ENCODE data around the gene NOCT.
A peak's percentile ranks its signal among the peaks of the same experiment; 100 is the strongest.
"Not testable (repeated sequence)": the region's sequence is repeated elsewhere in the genome, so short reads cannot be mapped to it uniquely, and the experiment has no call there.

The NOCT gene, protein sequence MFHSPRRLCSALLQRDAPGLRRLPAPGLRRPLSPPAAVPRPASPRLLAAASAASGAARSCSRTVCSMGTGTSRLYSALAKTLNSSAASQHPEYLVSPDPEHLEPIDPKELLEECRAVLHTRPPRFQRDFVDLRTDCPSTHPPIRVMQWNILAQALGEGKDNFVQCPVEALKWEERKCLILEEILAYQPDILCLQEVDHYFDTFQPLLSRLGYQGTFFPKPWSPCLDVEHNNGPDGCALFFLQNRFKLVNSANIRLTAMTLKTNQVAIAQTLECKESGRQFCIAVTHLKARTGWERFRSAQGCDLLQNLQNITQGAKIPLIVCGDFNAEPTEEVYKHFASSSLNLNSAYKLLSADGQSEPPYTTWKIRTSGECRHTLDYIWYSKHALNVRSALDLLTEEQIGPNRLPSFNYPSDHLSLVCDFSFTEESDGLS

DNA sequence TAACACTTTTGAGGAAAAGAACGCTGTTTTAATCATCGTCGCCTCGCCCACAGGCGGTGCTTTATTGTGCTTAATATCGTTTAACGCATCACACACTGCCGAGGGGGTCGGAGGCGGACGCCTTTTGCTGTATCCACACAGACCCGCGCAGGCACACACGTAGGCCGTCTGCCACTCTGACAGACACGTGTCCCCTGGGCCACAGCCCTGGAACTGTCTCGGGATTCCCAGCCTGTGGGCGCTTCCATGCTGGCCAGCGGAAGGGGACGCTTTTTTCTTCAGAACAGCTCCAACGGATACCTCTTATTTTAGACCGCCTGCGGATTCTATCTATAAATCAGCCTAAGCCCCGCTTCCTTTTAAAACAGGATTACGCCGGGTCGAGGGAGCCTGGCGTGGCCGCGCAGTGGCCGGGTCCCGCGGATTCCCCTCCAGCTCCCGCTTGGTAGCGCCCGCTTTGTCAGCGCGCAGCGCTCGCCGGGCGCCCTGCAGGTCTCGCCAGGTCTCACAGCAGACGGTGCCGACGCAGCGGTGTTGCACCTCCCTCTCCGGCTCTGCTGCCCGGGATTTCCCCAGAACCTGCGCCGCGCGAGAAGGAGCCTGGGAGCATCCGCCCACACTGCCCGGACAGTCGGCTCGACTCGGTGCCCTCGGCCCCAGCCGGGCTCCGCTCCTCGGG, at the start of gene NOCT:
TSS of gene NOCT (plus strand) at position 513 of the 679 bp plus-strand sequence. CDS start 201 bp downstream, outside the sequence.
- DNase-seq: peak; percentile 90

DNA sequence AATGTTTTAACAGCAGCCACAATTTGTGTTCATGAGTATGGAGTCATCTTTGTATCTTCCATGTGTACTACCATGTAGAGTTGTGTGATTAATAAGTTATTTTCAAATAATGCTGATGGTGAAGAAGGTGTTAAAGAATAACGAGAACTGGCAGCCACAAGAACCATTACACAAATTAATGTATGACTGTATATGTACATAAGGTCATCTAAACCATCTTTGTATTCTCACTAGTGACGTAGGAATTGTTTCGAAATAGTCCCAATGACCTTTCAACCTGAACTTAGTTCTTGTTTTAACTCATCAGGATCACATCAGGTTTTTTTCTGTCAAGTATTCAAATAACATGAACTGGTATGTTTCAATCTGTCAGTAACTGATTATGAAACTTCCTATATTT, 48.3 kb upstream of the NOCT start:
- no peak for DNase-seq

DNA sequence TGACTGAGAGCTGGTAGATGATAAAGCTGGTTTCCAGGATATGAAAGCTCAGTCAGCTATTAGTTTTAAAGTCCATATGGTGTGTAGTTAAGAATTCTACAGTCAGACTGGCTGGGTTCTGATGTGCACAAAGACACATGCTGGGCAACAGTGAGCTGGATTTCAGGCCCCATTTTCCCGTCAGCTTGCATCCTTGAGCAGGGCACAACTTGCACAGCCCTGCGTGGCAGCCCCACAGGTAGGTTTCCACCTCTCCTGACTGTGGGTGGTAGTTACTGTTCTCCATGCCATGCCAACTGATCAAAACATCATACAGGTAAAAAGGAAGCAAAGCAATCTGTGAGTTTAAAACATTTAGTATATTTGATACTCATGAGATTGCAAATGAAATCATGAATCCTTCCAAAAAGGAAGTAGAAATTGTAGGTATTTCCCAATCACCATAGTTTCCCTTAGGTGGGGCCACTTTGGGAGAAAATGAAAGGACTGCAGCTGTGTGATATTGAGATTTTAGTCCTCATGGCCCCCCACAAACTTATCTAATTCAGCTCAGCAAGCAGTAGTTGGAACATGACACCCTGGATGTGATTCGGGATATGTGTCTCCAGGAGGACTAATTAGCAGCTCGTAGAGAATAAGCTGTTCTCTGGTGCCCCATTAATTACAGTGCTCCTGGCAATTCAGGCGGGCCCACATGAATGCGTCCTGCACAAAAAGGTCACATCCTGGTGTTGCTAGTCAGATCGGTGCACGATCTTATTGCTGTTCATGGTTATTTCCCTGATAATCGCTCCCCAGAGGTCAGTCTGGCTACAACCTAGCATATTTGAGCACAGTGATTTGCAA, 42.4 kb upstream of the NOCT start:
- DNase-seq: no peak

DNA sequence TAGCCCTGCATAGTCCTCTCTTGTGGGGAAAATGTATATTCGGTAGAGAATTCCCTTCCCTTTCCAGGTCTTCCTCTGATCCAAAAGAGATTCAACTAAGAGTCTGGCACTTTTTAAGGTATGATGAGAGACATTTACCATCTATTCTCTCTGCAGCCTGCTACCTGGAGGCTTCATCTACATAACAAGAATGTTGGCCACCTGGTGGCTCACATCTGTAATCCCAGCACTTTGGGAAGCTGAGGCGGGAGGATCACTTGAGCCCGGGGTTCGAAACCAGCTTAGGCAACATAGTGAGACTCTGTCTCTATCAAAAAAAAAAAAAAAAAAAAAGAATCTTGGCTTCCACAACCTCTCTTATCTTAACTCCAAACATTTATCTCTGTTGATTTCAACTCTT, 40.4 kb upstream of the NOCT start:
- no peak for DNase-seq

DNA sequence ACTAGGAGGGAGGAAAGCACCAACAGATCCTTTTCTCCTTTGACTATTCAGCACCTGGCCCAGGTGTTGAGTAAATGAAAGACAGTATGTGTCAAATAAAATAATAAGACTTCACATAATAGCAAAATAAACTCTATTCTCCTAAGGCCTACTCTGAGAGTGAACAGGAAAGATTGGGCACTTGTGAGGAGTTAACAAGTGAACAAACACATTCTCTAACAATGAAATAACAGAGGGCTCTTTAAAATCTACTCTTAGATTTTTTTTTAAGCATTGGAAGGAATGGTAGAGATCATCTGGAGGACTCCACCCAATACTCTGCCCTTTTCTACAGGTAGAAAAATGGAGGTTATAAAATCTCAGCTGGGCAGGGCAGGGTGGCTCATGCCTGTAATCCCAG, 39.1 kb upstream of the NOCT start:
- DNase-seq: no peak

DNA sequence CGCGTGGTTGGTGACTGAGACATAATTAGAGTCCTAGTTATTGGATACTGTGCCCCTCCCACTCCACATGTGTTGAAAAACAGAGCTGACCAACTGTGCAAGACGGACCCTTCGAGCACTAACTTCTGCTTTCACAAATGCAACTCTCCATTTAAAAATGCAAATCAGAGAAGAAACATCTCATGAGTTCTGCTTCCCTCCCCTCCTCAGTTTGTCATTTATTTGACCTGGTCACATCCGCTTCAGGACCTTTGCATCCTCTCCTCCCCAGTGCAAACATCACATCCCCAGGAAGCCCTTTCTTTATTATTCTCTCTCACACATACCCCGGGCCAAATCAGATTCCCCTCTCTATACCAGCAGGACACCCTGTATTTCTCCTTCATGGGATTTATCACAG, 38.1 kb upstream of the NOCT start:
- no peak for DNase-seq

DNA sequence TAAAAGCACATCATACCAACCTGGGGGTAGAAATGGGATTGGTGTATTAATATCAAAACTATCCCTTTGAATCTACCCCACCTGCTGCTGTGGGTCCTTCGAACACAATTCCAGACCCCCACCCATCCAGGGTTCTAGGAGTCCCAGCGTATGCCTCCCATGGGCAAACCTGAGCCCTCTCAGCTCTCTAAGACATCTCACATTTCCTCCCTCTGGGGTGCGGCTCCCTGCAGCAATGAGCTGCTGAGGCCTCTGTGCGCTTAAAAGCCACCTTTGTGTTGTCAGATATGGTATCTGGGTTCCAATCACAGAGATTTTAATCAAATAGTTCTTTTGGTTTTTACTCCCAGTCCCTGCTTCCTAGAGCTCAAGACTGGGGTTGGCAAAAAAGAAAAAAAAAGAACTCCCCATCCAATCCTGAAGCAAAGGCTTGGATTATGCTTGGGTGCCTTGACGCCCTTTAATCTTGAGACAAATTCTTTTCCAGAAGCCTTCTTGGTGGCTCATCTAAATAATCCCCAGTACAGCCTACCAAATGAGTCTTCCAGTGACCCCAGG, 37.5 kb upstream of the NOCT start:
- no peak for DNase-seq

DNA sequence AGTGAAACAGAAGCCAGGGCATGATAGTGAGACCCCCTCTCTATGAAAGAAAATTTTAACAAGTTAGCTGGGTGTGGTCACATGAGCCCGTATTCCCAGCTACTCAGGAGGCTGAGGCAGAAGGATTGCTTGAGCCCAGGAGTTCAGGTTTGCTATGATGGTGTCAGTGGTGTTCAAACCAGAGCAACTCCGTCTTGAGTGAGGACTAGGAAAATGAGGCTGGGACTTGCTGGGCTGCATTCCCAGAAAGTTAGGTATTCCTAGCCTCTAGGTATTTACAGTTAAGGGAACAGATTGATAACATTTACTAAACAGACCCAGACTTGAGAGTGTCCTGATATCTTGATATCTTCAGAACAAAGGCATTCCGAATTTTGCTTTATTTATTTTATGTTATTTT, 37.0 kb upstream of the NOCT start:
- DNase-seq: no peak

DNA sequence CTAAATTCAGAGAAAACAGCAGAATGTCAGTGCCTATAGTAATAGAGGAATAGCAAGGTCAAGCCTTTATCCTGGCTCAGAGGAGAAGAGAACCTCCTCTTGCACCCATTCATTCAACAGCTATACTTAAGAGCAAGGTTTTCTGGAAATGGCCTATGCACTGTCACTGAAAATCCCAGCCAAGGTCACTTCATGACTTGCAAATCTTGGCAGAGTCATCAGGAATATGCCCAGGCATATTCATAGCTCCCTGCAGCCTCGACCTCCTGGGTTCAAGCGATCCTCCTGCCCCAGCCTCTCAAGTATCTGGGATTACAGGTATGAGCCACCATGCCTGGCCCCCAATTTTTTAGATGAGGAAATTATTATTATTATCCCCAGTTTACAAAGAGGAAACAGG, 35.8 kb upstream of the NOCT start:
- no peak for DNase-seq

DNA sequence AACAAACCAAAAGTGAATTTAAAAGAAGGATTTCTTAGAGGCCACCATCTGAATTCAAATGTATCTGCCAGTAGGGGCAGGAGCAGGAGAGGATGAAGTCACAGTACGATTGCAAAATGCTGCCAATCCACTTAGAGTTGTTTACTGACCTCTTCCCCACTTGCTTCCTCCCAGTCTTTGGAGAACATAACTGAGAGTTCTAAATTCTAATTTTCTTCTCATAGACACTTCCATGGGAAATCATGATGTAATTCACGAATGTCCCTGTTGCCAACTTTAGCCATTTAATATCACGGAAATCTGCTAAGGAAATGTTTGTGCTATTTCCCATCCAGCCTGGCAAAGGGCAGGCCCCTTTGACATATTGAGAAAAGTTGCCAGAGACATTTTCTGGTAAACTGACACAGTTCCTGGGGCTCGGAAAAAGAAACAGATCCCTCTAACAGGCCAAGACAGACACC, 33.6 kb upstream of the NOCT start:
- no peak for DNase-seq

DNA sequence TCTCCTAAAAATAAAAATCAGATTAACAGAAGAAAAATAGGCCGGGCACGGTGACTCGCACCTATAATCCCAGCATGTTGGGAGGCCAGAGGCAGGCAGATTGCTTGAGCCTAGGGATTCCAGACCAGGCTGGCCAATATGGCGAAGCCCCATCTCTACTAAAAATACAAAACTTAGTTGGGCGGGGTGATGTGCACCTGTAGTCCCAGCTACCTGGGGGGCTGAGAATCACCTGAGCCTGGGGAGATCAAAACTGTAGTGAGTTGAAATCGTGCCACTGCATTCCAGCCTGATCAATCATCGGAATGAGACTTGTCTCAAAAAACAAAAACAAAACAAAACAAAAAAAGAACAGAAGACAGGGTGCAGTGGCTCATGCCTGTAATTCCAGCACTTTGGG, 32.8 kb upstream of the NOCT start:
- no peak for DNase-seq

DNA sequence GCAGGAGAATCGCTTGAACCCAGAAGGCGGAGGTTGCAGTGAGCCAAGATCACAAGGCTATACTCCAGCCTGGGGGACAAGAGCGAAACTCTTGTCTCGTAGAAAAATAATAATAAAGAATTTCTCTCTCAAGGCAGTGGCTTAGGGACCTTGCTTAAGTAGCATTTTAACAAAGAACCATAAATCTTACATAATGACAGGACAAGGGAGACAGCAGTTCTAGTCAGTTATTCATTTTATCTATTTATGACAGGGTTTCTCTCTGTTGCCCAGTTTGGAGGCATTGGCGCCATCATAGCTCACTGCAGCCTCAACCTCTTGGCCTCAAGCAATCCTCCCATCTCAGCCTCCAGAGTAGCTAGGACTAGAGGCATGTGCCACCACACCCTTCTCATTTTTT, 31.9 kb upstream of the NOCT start:
- DNase-seq: no peak

DNA sequence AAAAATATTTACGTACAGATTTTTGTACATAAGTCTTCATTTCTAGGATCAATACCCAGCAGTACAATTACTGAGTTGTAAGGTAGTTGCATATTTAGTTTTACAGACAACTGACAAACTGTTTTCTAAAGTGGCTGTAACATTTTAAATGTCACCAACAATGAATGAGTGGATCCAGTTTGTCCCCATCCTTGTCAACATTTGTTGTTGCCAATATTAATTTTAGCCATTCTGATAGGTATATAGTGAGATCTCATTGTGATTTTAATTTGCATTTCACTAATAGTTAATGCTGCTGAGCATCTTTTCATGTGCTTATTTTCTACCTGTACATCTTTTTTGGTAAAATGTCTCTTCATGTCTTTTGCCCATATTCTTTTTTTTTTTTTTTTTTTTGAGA, 30.9 kb upstream of the NOCT start:
- DNase-seq: no peak

DNA sequence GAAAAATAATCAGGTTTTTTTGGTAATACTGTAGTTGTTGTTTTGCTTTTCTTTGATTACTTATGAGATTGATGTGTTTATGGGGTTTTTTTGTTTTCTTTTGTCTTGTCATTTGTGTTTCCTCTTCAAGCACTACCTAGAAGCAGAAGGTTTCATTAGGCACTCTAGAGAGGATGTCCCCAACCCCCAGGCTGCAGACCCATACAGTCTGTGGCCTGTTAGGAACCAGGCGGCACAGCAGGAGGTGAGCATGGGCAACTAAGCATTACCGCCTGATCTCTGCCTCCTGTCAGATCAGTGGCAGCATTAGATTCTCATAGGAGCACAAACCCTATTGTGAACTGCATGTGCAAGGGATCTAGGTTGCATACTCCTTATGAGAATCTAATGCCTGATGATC, 22.9 kb upstream of the NOCT start:
- no peak for DNase-seq

DNA sequence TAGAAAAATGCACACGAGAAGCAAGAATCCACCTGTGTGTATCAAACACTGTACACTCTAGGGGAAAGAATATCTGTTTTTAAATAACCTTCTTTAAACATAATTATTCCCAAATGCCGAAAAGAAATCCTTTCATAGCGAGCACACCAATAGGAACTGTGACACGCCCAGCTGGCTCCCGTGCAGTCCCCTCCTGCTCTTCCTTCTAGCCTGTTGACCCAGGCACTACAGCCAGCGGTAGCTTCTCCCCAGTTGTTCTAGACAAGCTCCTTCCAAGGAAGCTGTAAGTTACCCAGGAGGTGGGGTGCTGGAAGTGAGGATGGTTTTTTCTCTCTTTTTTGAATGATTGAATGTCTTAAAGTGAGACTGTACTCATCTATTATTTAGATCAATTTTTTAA, 19.5 kb upstream of the NOCT start:
- DNase-seq: no peak

DNA sequence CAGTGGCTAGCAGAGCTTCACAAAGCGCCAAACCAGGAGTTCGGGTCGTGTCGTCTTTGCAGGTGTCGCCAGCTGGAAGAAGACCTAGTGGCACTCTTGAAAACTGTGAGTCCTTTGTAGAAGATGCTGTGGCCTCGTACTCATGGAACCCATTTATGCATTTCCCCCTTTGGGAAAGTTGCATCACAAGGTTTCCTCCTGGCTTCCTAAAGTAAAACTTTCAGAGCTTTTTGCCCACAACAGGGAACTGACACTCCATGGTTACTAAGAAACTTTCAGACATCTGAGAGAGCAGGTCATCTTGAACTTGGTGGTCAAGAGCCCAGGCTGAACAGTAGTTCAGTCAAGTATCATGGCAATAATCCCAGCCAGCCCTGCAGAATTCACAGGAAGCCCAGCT, 15.9 kb upstream of the NOCT start:
- DNase-seq: no peak

DNA sequence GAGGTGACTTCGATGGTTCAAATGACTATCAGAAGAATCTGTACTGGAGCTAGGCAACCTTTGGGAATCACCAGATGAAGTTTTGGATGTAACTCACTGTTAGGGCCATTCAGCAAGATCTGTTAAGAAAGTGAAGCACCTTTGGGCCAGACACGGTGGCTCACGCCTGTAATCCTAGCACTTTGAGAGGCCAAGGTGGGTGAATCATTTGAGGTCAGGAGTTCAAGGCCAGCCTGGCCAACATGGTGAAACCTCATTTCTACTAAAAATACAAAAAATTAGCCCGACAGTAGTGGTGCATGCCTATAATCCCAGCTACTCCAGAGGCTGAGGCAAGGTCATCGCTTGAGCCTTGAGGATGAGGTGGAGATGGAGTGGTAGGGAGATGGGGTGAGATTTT, 15.4 kb upstream of the NOCT start:
- DNase-seq: not testable (repeated sequence)

DNA sequence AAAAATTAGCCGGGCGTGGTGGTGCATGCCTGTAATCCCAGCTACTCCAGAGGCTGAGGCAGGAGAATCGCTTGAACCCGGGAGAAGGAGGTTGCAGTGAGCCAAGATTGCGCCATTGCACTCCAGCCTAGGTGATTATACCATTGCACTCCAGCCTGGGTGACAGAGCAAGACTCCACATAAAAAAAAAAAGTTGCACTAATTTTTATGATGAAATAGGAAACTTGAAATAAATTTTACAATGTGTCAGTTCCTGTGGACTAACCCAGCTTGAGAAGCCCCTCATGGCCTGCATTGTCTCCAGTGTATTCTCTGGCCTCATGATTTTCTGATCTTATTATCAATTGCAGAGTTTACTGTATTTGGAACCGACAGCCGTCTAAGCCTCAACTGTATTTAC, 14.2 kb upstream of the NOCT start:
- DNase-seq: not testable (repeated sequence)

DNA sequence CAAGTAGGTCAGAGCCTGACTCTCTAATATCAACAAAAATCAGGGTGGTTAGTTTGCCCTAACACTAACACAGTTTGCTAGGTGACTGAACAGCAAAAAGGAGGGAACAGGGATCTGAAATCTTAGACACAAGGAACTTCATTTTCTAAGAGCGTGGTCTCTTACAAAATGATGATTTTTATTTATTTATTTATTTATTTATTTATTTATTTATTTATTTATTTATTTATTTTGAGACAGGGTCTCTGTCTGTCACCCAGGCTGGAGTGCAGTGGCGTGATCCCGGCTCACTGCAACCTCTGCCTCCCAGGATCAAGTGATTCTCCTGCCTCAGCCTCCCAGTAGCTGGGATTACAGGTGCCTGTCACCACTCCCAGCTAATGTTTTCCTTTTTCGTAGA, 11.9 kb upstream of the NOCT start:
- DNase-seq: not testable (repeated sequence)

DNA sequence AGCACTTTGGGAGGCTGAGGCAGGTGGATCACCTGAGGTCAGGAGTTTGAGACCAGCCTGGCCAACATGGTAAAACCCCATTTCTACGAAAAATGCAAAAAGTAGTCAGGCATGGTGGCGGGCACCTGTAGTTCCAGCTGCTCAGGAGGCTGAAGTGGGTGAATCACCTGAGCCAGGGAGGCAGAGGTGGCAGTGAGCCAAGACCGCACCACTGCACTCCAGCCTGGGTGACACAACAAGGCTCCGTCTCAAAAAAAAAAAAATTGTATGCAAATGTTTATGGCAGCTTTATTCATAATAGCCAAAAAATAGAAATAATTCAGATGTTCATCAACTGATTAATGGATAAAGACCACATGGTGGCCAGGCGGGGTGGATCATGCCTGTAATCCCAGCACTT, 9.8 kb upstream of the NOCT start:
- no peak for DNase-seq

DNA sequence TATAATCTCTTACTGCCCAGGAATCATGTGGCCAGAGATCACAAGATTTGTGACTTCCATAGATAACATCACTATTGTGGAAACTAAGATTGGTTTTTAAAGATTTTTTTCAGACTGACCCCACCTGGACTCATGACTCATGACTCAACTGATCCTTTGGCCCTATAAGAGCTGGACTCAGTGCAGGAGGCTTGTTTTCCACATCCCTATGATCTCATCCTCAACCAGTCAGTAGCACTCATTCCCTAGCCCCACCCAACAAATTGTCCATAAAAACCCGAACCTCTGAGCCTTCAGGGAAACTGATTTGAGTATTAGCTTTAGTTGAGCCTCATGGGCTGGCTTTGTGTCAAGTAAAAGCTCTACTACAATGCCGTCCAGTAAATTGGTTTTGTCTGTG, 7.9 kb upstream of the NOCT start:
- no peak for DNase-seq

DNA sequence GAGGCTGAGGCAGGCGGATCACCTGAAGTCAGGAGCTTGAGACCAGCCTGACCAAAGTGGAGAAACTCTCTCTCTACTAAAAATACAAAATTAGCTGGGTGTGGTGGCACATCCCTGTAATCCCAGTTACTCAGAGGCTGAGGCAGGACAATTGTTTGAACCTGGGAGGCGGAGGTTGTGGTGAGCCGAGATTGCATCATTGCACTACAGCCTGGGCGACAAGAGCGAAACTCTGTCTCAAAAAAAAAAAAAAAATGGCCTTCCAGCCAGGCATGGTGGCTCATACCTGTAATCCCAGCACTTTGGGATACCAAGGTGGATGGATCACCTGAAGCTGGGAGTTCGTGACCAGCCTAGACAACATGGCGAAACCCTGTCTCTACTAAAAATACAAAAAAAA, 7.3 kb upstream of the NOCT start:
- DNase-seq: not testable (repeated sequence)

DNA sequence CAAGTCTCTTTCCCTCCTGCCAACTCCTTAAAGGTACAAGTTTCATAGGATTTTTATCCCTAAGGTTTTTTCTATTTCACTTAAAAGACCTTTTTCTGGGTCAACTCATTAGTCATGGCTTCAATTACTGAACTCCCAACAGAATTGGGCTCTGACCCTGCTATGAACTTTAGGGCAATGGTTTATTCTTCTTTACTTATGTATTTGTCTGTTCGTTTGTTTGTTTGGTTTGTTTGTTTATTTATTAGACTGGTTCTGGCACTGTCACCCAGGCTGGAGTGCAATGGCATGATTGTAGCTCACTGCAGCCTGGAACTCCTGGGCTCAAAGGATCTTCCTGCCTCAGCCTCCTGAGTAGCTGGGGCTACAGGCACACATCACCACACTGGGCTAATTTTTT, 5.9 kb upstream of the NOCT start:
- no peak for DNase-seq
